H1 (cell line): Measurements from ENCODE around the gene ANXA2.

ENCODE experiments used
- CEBPB ChIP-seq: IDR thresholded peaks from 2 replicates; pipeline ENCODE4 v1.6.1; 2012; ENCODE audit warnings: low read depth, low read length
- CTCF ChIP-seq, 3 experiments: IDR thresholded peaks; 1 replicate in 2 of 3; 2 replicates in 1 of 3; pipeline versions ENCODE4 v1.5.1 to v1.6.1; 2011; ENCODE audit warnings: low read length in 3 of 3, mild to moderate bottlenecking in 3 of 3, inconsistent platforms in 2 of 3, low read depth in 1 of 3, moderate library complexity in 1 of 3; ENCODE audit not compliant: insufficient read depth in 1 of 3; ENCODE audit errors: control extremely low read depth in 1 of 3
- EZH2 ChIP-seq: fragments of 200-600 bp; sonication (generic); IDR thresholded peaks from 2 replicates; pipeline ENCODE4 v1.7.1; 2012; ENCODE audit warnings: low read depth, mild to moderate bottlenecking, moderate library complexity, low read length, inconsistent platforms; ENCODE audit not compliant: severe bottlenecking
- HDAC6 ChIP-seq: IDR thresholded peaks from one replicate; pipeline ENCODE4 v1.7.1; 2012; ENCODE audit warnings: low read depth, mild to moderate bottlenecking, inconsistent platforms, low read length, moderate library complexity
- YY1 ChIP-seq: IDR thresholded peaks from 2 replicates; pipeline ENCODE4 v1.6.1; 2011; ENCODE audit warnings: low read depth, mild to moderate bottlenecking, low read length

- no peak for TF ChIP-seq CTCF (IDR thresholded peaks at IDR 0.05; ENCODE audit: control extremely low read depth in 1 of 3, insufficient read depth in 1 of 3, low read depth in 1 of 3, low read length in 3 of 3)
- TF ChIP-seq YY1: no peak
- TF ChIP-seq EZH2: no peak
- no peak for TF ChIP-seq HDAC6
- no peak for TF ChIP-seq CEBPB
Measured at GRCh38 chr15:60396100-60396499, 1.7 kb downstream of the ANXA2 start.
